Measurements from ENCODE around the gene PCDH1.

PCDH1 gene

GRCh38 chr5:141920771-141921170, 42.6 kb upstream of the PCDH1 start:
- no peak overlapping the region for H3K27ac ChIP-seq (ENCODE audit: low read depth, low read length, poor library complexity, severe bottlenecking)
- H3K79me2 ChIP-seq (ENCODE audit: insufficient read depth, low read length) = no peaks in the 10 kb centered on the region
- H3K9me2 ChIP-seq (ENCODE audit: low read depth, low read length) = no peaks in the 10 kb centered on the region
- H3F3A ChIP-seq (ENCODE audit: insufficient read depth, low read length) = no peaks in the 10 kb centered on the region
- H3K36me3 ChIP-seq (ENCODE audit: insufficient read depth, low read length) = peaks cover 4% of the 10 kb centered on the region
- no peak overlapping the region for H3K9ac ChIP-seq (ENCODE audit: low read length)
- TF ChIP-seq CTCF (IDR thresholded peaks at IDR 0.05; ENCODE audit: low read length) (no peak), EZH2 (IDR thresholded peaks at IDR 0.05; ENCODE audit: borderline replicate concordance, low read length) (no peak)
- H3K4me3 ChIP-seq (ENCODE audit: low read depth, low read length, poor library complexity, severe bottlenecking) = no peak overlapping the region
- H3K4me1 ChIP-seq (ENCODE audit: insufficient read depth, low read length, severe bottlenecking) = peaks cover 25% of the 10 kb centered on the region
- H3K4me2 ChIP-seq (ENCODE audit: low read length) = no peak overlapping the region
- no peaks in the 10 kb centered on the region for H3K9me3 ChIP-seq (ENCODE audit: low read length)
- no peak overlapping the region for H2AFZ ChIP-seq (ENCODE audit: low read length)
- H4K20me1 ChIP-seq (ENCODE audit: insufficient read depth, low read length) = no peaks in the 10 kb centered on the region
- no peaks in the 10 kb centered on the region for H3K27me3 ChIP-seq (ENCODE audit: insufficient read depth, low read length)

- Histone ChIP-seq H3K4me1 (ENCODE audit: insufficient read depth, low read length, severe bottlenecking) (peaks cover 23% of the 10 kb centered on the region), H4K20me1 (ENCODE audit: insufficient read depth, low read length) (no peaks in the 10 kb centered on the region), H3K4me2 (ENCODE audit: low read length) (no peak overlapping the region), H3K79me2 (ENCODE audit: insufficient read depth, low read length) (no peaks in the 10 kb centered on the region), H3K9me2 (ENCODE audit: low read depth, low read length) (no peaks in the 10 kb centered on the region), H3K9me3 (ENCODE audit: low read length) (no peaks in the 10 kb centered on the region), H3F3A (ENCODE audit: insufficient read depth, low read length) (no peaks in the 10 kb centered on the region), H3K27me3 (ENCODE audit: insufficient read depth, low read length) (no peaks in the 10 kb centered on the region), H3K36me3 (ENCODE audit: insufficient read depth, low read length) (no peaks in the 10 kb centered on the region), H3K27ac (ENCODE audit: low read depth, low read length, poor library complexity, severe bottlenecking) (no peak overlapping the region), H3K9ac (ENCODE audit: low read length) (no peak overlapping the region), H2AFZ (ENCODE audit: low read length) (no peak overlapping the region), H3K4me3 (ENCODE audit: low read depth, low read length, poor library complexity, severe bottlenecking) (no peak overlapping the region)
- TF ChIP-seq EZH2 (IDR thresholded peaks at IDR 0.05; ENCODE audit: borderline replicate concordance, low read length) (no peak), CTCF (IDR thresholded peaks at IDR 0.05; ENCODE audit: low read length) (no peak)
Measured at GRCh38 chr5:141919218-141920119, 41.3 kb upstream of the PCDH1 start.

GRCh38 chr5:141917760-141918159, 39.5 kb upstream of the PCDH1 start:
- Histone ChIP-seq H3K9ac (ENCODE audit: low read length) (no peak overlapping the region), H4K20me1 (ENCODE audit: insufficient read depth, low read length) (no peaks in the 10 kb centered on the region), H3K36me3 (ENCODE audit: insufficient read depth, low read length) (no peaks in the 10 kb centered on the region), H2AFZ (ENCODE audit: low read length) (no peak overlapping the region), H3K27me3 (ENCODE audit: insufficient read depth, low read length) (no peaks in the 10 kb centered on the region; the same call in 1 of the 2 replicates), H3K9me3 (ENCODE audit: low read length) (no peaks in the 10 kb centered on the region), H3K4me1 (ENCODE audit: insufficient read depth, low read length, severe bottlenecking) (peaks cover 23% of the 10 kb centered on the region), H3K27ac (ENCODE audit: low read depth, low read length, poor library complexity, severe bottlenecking) (no peak overlapping the region), H3K4me2 (ENCODE audit: low read length) (no peak overlapping the region), H3K4me3 (ENCODE audit: low read depth, low read length, poor library complexity, severe bottlenecking) (no peak overlapping the region), H3K9me2 (ENCODE audit: low read depth, low read length) (no peaks in the 10 kb centered on the region), H3K79me2 (ENCODE audit: insufficient read depth, low read length) (no peaks in the 10 kb centered on the region), H3F3A (ENCODE audit: insufficient read depth, low read length) (no peaks in the 10 kb centered on the region)
- TF ChIP-seq EZH2 (IDR thresholded peaks at IDR 0.05; ENCODE audit: borderline replicate concordance, low read length) = no peak
- TF ChIP-seq CTCF (IDR thresholded peaks at IDR 0.05; ENCODE audit: low read length) = no peak

Measured in OCI-LY1 (cell line).